Peyer's patch (tissue), 4 donors: ENCODE measurements around the gene WNT9A.

Experiments used
- CTCF ChIP-seq, 6 experiments: fragments of 450-650 bp in 4 of 6; fragments of 200-600 bp in 2 of 6; sonication (generic) in 1 of 6; IDR thresholded peaks; one replicate each; pipeline ENCODE4 v1.5.1; 2017 to 2019; ENCODE audit warnings: antibody characterized with exemption in 6 of 6, mild to moderate bottlenecking in 3 of 6, moderate library complexity in 1 of 6
- POLR2A ChIP-seq, 2 donors: fragments of 450-650 bp; IDR thresholded peaks; one replicate each; pipeline ENCODE4 v1.5.1; 2017; ENCODE audit warnings: antibody characterized with exemption in 2 of 2, mild to moderate bottlenecking in 2 of 2, moderate library complexity in 2 of 2

- TF ChIP-seq CTCF (IDR thresholded peaks at IDR 0.05), result no peak
- no peak for TF ChIP-seq POLR2A (IDR thresholded peaks at IDR 0.05)
These were observed 19.6 kb downstream of the WNT9A start for GRCh38 chr1:227927971-227928741.
